Esophagus mucosa (tissue), 1 donor: ENCODE data around the gene TLR6. TPM values are rescaled to one million over a fixed set of nuclear protein-coding genes. Genes with fewer than 3 reads are reported as not detected.

Experiments
- ATAC-seq: fragments of 200-7000 bp; cut with Tn5 transposase; one replicate; pipeline ENCODE4 v1.9.1; 2020
- total RNA-seq: library from RNA; stranded (reverse); gene quantifications from one replicate; pipeline ENCODE4 v1.2.4, GENCODE V29; 2023
- donor health status: DM: yes; HTN: yes; CAD: no.

TLR6 gene, protein sequence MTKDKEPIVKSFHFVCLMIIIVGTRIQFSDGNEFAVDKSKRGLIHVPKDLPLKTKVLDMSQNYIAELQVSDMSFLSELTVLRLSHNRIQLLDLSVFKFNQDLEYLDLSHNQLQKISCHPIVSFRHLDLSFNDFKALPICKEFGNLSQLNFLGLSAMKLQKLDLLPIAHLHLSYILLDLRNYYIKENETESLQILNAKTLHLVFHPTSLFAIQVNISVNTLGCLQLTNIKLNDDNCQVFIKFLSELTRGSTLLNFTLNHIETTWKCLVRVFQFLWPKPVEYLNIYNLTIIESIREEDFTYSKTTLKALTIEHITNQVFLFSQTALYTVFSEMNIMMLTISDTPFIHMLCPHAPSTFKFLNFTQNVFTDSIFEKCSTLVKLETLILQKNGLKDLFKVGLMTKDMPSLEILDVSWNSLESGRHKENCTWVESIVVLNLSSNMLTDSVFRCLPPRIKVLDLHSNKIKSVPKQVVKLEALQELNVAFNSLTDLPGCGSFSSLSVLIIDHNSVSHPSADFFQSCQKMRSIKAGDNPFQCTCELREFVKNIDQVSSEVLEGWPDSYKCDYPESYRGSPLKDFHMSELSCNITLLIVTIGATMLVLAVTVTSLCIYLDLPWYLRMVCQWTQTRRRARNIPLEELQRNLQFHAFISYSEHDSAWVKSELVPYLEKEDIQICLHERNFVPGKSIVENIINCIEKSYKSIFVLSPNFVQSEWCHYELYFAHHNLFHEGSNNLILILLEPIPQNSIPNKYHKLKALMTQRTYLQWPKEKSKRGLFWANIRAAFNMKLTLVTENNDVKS
- total RNA-seq: 1.6 TPM

DNA sequence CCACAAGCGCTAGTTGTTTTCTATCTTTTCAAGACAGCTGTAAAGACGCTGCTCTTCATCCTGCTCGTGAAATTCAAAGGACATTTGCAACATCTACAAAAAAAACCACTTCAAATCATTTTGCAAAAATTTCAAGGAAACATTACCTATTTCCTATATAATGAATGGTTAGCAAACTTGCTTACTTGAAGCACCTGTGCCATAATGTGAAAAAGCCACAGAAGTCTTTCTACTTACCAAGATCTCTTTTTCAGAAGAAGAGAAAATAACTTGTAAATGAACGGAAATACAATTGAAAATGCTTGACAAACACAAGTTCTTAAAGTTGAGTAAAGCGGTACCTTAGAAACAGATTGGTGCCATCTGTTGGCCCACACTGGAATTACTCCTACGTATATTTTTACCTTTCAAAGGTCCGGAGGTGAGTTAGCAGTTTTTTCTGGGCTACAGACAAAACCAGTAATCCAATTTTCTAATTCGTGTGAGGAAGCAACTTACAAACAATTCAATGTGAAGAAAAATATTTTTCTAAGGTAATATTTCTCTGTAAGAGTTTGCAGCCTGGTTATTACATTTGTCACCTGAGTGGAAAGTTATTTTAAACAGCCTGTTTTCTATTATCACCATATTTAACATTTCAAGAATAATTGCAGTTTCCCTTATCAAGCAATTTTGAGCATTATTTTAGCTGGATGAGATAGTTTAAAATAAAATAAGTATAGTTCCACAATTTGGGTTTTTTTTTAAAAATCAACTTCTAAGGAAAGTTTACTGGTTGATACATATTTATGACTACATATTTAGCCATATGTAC is at the start of gene TLR6:
Gene TLR6, minus strand, starts transcription at position 294 of the 814 bp plus-strand sequence. CDS start 27,344 bp downstream, outside the sequence.
- ATAC-seq: peak; percentile 67

DNA sequence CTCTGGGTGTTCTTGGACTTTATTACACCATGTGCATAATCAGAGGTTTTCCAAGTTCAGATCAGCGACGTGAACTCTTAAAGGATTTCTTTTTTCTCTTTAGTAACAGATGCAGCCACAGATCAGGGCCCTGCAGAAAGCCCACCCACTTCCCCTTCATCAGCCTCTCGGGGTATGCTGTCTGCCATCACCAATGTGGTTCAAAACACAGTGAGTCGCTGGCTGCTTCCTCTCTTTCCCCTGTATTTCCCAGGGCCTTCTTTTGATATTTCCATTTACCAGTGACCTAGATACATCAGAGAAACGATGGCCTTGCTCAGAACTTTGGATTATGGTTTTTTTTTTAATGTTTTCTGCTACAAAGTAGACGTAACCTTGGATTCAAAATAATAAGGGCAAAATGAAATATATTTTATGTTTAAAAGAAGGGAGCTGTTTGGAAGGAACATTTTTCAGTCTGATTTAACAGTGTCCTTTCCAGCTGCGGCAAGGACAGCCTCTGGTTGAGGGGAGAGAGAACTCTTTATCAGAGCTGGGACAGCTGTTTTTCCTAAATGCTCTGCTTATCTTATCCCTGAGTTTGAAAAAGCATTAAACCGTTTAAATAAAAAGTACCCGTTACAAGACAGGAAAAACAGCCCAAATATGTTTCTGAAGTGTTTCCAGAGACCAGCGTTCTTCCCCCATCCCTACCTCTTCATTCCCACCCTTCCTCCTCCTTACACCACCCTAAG is 49.2 kb upstream of the TLR6 start:
- no peak for ATAC-seq

DNA sequence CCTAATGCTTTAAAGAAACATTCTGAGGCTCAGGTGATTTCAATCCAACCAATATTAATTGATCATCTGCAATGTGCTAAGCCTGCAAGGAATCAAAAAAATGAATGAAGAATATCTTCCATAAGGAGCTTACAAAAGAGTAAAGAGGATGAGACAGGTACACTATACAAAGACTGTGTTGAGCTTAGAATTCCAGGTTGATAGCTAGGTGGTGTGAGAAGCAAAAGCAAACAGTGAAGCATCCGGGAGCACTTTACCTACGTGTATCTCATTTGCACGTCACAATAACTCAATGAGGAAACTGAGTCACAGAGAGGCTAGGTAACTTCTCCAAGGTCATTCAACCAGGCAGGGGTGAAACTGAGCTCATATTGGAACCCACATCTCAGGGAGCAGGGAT is 48.1 kb upstream of the TLR6 start:
- ATAC-seq: no peak

DNA sequence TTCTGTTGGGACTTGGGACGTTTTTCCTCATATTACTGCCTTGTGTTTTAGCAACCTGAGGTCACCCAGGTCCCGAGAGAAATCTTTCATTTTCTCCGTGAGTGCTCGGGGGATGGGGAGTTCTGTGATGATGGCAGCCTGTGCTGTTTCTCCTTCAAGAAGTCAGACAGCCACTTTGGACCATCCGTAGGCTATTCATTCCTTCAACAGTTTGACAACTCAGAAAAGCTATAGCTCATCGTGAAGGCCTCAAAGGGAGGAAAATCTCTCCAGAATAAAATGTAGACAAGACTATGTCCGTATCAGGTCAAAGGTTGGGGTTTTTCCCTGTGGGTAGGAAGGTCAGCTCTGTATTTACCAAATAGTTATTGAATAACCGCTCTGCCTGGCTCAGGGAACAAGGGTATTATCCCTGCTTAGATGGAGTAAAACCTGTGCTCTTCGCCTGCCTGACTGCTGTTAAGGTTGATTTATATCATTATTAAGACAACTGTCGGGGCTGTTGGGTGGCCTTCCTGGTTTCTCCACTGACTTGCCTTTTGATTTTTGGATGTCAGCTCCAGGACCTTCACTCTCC is 47.6 kb upstream of the TLR6 start:
- no peak for ATAC-seq

DNA sequence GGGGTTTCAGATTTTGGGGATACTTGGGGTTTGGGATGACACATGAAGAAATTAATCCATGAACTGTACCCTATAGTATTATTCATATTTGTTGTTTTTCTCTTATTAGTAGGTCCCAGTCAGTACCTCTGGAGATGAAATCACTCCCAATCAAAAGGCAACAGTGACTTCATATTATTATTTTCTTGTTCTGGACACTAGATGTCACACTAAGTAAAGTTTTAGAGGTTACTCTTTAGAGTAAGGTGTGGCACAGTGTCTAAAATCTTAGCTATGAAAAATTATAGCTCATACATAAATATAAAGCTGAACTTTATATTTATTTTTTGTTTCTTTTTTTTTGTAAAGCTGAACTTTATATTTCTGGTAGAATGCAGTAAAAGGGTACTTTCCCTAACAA is 46.1 kb upstream of the TLR6 start:
- peak; percentile 70 for ATAC-seq

DNA sequence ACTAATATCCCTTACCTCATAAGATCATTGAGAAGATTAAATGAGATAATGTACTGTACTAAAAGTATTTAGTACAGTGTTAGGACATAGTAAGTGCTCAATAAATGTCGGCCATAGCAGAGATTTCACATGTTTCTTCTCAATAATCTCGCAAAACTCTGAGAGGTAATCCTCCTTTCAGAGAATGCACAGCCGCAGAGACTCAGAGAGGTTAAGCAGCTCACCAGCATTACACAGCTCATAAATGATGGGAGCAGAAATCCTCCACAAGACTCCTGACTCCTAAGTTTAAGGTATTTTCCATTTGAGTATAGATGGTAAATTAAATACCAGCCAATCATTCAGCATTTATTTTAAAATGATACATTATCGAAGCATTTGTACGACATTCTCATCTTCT is 45.6 kb upstream of the TLR6 start:
- ATAC-seq: no peak

DNA sequence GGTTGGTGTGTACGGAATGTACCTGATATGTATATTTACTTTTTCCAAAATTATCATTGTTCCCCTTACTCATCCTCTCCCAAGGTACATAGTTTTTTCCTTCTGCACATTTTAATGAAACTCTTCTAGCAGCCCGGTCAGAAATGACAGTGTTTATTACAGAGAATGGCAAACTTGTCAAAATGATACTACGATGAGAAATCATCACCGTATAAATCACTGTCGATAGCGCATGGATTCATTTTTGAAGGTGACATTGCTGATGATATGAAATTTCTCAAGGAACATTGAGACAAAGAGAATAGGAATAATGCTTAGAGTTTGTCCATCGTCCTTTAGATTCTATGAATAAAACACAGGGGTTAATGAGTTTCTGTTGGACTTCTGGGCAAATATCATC is 41.6 kb upstream of the TLR6 start:
- ATAC-seq: no peak

DNA sequence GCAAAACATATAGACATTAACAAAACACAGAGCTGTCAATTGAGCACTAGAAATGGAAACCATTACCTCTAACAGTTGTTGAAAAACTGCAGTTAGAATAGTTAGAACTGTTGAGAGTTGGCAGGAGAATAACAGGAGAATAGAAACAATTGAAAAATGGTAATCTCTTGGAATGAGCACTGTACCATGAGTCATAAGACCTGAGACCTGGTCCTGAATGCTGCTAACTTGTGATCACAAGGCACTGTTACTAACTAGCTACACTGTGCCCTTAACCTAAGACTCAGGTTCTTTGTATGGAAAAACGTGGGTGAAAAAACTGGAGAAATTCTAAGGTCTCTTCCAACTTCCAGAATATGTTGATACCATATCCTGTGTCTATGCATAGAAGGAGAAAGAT is 40.3 kb upstream of the TLR6 start:
- ATAC-seq: no peak

DNA sequence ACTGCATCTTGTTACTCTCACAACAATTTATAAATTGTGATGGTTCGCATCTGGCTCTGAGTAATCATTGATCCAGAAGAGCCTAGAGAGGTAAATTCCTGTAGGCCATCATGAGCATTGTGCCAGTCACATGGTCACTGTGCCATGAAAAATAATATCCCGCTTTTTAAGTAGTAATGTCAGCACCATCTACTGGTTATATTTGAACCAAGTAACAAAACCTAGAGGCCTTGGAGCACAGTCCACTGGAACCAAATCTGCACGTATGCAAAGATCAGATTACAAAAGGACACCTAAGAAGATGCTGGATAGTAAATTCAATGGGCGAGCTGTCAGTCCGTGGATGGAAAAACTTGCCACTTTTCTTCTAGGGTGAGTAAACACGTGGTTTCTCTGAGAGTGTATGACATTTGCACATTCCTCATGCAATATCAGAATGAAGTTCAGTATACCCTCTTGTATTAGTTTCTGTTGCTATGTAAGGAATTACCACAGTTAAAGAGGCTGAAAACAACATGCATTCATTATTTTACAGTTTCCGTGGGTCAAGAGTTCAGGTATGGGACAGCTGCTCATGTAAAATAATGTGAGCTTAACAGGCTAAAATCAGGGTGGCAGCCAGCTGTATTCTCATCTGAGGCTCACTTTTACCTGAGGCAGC is 37.8 kb upstream of the TLR6 start:
- no peak for ATAC-seq

DNA sequence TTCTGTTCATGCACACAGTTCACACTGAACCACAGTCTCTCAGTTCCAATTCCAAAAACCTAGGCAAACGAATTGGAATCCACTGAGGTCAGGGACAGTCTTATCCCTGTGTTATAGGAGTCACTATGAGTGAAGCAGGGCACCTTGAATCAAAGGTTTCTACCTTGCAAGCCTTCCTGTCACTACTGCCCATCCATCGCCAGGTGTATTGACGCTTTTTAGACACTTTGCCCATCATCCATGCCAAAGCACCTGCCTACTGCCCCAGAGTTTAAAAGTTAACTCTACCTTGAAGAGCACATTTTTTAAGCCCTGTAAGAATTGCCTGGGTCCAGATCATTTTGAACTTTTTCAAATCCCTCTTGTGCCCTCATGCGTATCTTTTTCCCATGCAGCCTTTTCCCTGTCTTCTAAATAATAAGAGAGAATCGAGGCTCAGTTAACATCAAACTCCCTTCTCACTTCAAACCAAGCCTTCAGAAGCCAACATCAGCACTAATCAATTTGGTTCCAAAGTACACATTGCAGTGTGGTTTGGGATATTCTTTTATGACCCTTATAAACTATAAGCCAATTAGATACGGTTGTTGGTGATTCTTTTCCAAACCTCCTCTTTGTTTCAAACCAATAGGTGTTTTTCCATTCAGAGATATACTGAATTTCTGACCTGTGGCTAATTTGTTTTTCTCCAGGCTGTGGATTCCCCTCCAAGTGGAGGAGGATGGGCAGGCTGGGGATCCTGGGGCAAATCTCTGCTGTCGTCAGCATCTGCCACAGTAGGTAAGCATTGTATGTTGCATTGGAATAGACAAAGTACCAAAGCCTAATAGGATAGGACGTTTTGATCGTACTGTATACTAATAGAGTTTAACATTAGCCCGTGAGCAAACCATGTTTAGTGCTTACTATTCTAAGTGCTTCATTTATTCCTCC is 34.7 kb upstream of the TLR6 start:
- no peak for ATAC-seq

DNA sequence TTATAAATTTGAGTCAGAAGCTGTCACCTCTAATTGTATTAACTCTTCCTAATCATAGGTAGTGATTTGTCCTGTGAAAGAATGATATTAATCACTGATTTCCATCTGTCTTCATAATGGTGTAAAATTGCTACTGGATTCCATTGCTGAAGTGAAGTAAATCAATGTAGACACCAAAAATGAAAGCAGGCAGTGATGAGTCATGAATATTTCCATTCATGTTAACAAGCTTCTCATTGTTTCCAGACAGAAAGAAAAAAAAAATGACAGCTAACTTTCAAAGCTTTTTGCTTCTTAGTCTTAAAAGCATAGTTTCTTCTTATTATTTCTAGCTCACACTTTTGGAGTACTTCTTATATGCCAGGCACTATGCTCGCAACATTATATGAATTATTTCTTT is 32.5 kb upstream of the TLR6 start:
- peak; percentile 67 for ATAC-seq

DNA sequence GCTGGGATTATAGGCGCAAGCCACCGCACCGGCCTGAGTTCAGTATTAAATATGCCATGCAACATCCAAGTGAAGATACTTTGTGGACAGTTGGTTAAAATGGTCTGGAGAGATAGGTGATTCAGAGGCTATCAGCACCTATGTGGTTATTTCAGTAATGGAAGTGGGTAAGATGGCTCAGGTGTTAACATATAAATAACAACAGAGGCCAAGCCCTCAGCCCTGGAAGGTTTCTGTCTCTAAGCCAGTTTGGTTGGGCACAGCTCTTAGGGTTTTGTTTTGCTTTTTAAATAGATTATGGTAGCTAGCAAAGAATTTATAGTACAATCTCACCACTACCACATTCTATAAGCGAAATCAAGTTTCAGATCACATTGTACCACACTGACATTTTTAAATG is 27.6 kb upstream of the TLR6 start:
- ATAC-seq: no peak

DNA sequence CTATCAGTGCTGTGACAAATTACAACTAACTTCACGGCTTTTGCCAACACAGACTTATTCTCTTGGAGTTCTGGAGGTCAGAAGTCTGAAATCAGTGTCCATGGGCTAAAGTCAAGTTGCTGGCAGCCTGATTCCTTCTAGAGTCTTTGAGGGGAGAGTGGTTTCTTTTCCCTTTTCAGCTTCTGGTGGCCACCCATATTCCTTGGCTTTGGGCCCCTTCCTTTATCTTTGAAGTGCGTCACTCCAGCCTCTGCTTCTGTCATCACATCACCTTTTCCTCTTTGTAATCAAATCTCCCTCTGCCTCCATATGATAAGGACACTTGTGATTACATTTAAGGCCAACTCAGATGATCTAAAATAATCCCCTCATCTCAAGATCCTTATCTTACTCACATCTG is 20.0 kb upstream of the TLR6 start:
- no peak for ATAC-seq

DNA sequence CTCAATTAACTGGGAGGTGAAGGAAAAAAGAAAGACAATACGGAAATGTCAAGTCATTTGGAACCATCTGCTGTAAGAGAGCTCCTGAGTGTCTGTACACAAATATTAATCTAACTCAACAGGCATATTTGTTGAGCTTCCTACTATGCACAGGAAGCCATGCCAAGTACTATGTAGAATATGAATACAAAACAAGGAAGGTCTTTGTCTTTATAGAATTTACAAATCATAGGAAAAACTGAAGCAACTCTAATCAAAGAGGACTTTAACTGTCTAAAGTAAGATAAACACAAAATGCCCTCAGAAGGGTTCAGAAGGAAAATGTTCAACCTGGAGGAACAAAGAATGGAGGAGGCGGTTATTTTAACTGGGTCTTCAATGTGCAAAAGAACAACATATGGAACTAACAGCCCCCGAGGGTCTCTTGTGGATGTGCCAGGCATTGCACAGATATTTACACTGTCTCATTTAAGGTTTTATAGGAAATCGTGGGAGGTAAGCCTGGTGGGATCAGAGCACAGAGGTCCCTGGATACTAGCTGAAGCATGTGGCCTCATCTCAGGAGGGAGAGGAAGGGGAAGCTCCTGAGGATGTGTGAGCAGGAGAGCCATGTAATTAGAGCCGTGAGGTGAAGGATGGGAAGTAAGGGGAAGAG is 16.8 kb upstream of the TLR6 start:
- ATAC-seq: no peak

DNA sequence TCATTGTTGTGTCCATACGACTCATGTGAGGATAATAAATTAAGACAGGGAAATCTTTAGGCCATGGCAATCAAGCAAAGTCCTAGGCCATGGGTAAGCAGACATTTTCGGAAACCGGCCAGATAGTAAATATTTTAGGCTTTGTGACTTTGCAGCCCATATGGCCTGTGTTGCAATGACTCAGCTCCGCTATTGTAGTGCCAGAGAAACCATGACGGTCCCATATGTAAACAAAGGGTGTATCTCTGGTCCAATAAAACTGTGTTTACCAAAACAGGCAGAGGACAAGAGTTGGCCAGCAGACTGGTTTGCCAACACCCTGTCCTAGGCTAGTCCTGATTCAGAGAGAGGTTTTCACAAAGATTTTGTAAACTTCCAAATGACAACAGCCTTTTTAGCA is 16.0 kb upstream of the TLR6 start:
- peak; percentile 66 for ATAC-seq

DNA sequence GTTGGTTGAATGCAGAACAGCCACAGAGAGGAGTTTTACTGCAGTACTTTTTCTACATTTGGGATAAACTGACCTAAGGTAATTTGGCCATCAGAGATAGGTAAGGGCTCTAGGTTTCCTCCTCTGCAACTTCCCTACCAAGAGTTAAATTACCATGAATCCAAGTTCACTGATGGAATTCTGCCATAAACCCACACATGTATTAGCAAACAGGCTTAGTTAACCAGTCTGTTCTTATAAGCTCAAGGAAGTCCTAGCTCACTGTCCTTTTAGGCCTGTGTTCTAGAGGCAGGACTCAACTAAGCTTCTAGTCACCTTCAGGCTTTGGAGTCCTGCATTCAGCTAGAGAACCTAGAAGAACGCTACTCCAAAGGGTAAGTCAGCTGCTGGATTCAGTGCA is 15.0 kb upstream of the TLR6 start:
- ATAC-seq: no peak

DNA sequence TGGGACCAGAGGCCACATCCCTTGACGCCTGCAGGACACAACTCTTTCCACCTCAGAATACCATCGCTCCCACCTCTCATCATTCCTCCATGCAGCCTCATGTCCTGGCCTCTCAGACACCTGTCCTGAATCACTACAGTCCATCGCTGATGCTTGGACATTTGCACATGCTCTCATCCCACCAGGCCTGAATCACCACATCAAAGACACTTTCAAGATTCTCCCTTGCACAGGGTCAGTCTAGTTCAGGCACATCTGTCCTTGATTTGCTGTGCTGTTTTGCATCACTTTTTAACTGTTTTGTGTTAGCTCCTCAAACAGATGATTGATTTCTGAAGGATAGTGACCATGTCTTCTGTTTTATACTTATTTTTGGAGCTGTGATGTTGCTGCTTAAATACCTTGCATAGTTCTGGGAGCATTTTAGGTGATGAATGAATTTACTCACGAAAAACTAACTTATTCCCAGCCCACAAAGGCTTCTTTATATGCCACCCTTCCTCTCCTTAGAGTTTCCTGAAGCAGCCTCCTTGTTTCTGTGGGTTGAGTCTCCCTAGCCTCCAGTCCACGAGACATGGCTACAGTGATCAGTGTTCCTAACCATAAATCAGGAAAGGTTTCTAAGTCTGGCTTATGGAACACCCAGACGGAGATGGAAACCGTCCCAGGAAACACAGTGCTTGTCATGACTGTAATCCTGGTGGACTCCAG is 13.6 kb upstream of the TLR6 start:
- no peak for ATAC-seq

DNA sequence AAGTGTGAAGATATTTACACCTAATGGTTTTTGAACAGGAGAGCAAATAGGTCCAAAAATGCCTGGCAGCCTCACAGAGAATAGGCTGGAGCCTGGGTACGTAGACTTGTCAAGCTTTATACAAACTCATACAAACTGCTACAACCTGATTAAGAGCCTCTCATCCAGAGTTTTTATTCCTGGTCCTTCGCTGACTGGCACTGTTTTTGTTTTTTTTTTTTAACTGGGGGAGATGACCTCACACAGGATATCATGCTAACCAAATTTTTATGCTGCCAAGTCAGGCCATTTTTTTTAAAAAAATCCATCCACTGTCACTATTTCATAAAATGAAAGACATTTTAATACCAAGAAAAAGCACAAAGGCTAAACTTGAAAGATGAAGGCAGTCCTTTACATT is 12.9 kb upstream of the TLR6 start:
- no peak for ATAC-seq
